Mammary epithelial cell (primary cell): ENCODE results near the gene RPS10.

Experiments used
- EZH2 ChIP-seq: IDR thresholded peaks from 2 replicates; pipeline ENCODE4 v1.6.1; 2012; ENCODE audit warnings: low read length, inconsistent platforms, borderline replicate concordance
- TF ChIP-seq, protein P1 (sequence below), 2 donors: IDR thresholded peaks in 1 of 2; conservative IDR thresholded peaks in 1 of 2; 2 replicates each; pipeline ENCODE4 v1.5.1; 2011 to 2012; ENCODE audit warnings: inconsistent platforms in 2 of 2, low read length in 2 of 2, mild to moderate bottlenecking in 2 of 2, control low read depth in 1 of 2, low read depth in 1 of 2; ENCODE audit not compliant: insufficient read depth in 1 of 2; ENCODE audit errors: extremely low read depth in 1 of 2

DNA sequence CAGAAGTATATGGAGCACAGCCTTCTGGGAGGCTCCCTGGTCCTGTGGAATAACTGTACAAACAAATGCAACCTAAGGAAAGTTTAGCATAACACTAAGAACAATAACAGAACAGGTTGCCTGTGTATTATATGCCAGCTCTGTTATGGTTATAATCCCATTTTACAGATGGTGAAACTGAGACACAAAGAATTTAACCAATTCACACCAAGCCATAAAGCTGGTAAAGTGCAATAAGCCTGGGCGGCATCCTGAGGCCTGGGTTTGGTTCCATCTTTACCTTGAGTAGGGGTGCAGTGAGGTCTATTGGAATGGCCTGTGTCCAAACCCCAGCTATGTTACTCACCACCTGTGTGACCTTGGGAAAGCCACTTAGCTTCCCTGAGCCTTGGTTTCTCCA is 25.3 kb upstream of the RPS10 start:
- TF ChIP-seq EZH2, result no peak
- TF ChIP-seq, protein P1, sequence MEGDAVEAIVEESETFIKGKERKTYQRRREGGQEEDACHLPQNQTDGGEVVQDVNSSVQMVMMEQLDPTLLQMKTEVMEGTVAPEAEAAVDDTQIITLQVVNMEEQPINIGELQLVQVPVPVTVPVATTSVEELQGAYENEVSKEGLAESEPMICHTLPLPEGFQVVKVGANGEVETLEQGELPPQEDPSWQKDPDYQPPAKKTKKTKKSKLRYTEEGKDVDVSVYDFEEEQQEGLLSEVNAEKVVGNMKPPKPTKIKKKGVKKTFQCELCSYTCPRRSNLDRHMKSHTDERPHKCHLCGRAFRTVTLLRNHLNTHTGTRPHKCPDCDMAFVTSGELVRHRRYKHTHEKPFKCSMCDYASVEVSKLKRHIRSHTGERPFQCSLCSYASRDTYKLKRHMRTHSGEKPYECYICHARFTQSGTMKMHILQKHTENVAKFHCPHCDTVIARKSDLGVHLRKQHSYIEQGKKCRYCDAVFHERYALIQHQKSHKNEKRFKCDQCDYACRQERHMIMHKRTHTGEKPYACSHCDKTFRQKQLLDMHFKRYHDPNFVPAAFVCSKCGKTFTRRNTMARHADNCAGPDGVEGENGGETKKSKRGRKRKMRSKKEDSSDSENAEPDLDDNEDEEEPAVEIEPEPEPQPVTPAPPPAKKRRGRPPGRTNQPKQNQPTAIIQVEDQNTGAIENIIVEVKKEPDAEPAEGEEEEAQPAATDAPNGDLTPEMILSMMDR (conservative IDR thresholded peaks at IDR 0.05 in 1 of 2, IDR thresholded peaks at IDR 0.05 in 1 of 2; ENCODE audit: extremely low read depth in 1 of 2, insufficient read depth in 1 of 2, low read depth in 1 of 2, low read length in 2 of 2), result no peak
